Measurements from ENCODE around the gene CISD3. TPM values are rescaled to one million over a fixed set of nuclear protein-coding genes. Genes with fewer than 3 reads are reported as not detected.

CISD3 gene
- total and polyA plus RNA-seq, 3 experiments from 2014 or later, result 58.2 to 73.4 (median 59.6) TPM

DNA sequence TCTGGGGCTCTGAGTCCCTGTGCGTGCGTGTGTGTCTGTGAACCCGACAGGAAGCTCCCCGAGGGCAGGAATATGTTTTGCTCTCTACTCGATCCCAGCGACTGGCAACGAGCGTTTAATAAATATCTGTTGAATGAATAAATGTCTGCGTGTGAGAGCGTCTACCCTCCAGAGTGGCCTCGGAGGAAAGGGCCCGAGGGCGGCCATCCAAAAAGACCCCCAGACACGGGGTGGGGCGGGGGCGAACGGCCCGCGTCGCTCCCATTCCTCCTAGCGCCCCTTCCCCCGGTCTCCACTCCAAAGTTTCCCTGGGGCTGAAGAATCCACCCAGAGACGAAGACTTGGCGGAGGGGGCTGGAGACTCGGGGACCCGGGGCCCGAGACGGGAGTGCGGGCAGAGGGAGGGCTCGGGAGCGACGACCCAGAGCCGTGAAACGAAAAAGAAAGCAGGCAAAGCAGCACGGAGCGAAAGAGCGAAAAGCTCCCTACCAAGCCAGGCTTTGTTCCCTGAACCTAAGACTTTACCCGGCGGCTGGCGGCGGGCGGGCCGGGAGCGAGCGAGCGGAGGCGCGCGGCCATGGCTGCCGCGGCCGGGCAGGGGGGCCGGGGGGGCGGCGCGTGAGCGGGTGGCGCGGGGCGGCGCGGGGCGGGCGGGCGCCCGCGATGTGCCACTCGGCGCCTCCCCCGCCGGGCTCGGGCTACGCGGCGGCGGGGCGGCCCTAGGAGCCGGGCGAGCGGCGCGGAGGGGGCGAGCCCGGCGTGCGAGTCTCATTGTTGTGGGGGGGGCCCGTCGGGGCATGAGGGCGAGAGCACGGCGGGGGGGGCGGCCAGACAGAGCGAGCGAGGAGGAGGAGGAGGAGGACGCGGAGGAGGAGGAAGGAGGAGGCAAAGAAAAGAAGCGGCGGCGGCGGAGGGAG, 25.3 kb upstream of the CISD3 start, which contains the start of gene MLLT6:
MLLT6 (plus strand) TSS at position 668 of the 917 bp plus-strand sequence. CDS start 360 bp downstream, outside the sequence.
- Histone ChIP-seq H3K4me1 (ENCODE audit: insufficient read depth, low read length) (peaks cover 51% of the 10 kb centered on the region), H3K27me3 (ENCODE audit: insufficient read depth, low read length, poor library complexity, severe bottlenecking) (no peaks in the 10 kb centered on the region), H3K9me3 (ENCODE audit: low read length) (no peaks in the 10 kb centered on the region), H3K4me3 (ENCODE audit: low read length) (peak within 1 kb of the TSS; percentile 93), H3K27ac (ENCODE audit: low read depth, low read length) (peak within 1 kb of the TSS; percentile 90), H3K36me3 (ENCODE audit: insufficient read depth, low read length) (peaks cover 22% of the 10 kb centered on the region)
- CTCF ChIA-PET, result interaction anchor here (0.7 to 3.7 kb wide), 8 partner anchors 24 to 147 kb away, joined by 3 to 26 read pairs (median 4); partner anchors contain the start of gene CISD3
- H3K27ac Mint-ChIP-seq, result peak within 1 kb of the TSS; percentile 93 to 100 (median 98)
- POLR2A ChIA-PET, result interaction anchor here (0.6 to 3.6 kb wide), 9 partner anchors 11 to 94 kb away, joined by 3 to 56 read pairs (median 4); partner anchors contain the start of genes PIP4K2B and PSMB3
- H3K27me3 Mint-ChIP-seq, result no peaks in the 10 kb centered on the region
- H3K36me3 Mint-ChIP-seq, result peaks cover 0 to 58% (median 9%) of the 10 kb centered on the region in 3 donors
- H3K4me3 Mint-ChIP-seq, result peak within 1 kb of the TSS; percentile 93 to 99 (median 94)
- peak; percentile 74 to 88 (median 78) for DNase-seq
- no peaks in the 10 kb centered on the region for H3K9me3 Mint-ChIP-seq
- peaks cover 46 to 63% (median 57%) of the 10 kb centered on the region in 3 donors for H3K4me1 Mint-ChIP-seq

DNA sequence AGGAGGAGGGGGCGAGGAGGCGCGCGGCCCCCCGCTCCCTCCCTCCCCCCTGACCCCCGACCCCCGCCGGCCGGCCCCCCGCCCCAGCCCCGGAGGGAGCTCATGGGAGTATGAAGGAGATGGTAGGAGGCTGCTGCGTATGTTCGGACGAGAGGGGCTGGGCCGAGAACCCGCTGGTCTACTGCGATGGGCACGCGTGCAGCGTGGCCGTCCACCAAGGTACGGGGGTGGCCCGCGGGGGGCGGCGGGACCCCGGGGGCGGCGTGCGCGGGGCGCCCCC, 24.7 kb upstream of the CISD3 start:
- Histone ChIP-seq H3K4me3 (ENCODE audit: low read length) (peak overlapping the region; percentile 67), H3K4me1 (ENCODE audit: insufficient read depth, low read length) (peaks cover 57% of the 10 kb centered on the region), H3K36me3 (ENCODE audit: insufficient read depth, low read length) (peaks cover 28% of the 10 kb centered on the region), H3K9me3 (ENCODE audit: low read length) (no peaks in the 10 kb centered on the region), H3K27me3 (ENCODE audit: insufficient read depth, low read length, poor library complexity, severe bottlenecking) (no peaks in the 10 kb centered on the region), H3K27ac (ENCODE audit: low read depth, low read length) (peak overlapping the region; percentile 34)
- H3K36me3 Mint-ChIP-seq, result peaks cover 0 to 64% (median 12%) of the 10 kb centered on the region in 3 donors
- no peak for DNase-seq
- H3K27ac Mint-ChIP-seq, result peak overlapping the region in 2 of 8 donors; percentile 82 to 93
- peaks cover 51 to 64% (median 58%) of the 10 kb centered on the region in 3 donors for H3K4me1 Mint-ChIP-seq
- peak overlapping the region; percentile 60 to 99 (median 94) for H3K4me3 Mint-ChIP-seq
- no peaks in the 10 kb centered on the region for H3K9me3 Mint-ChIP-seq
- ChIA-PET CTCF (interaction anchor here (0.7 to 3.7 kb wide), 5 partner anchors 23 to 32 kb away, joined by 3 to 26 read pairs (median 4); partner anchors contain the start of gene CISD3), POLR2A (interaction anchor here (0.6 to 3.6 kb wide), 8 partner anchors 11 to 148 kb away, joined by 3 to 56 read pairs (median 4); partner anchors contain the start of genes PSMB3 and RPL23)
- no peaks in the 10 kb centered on the region for H3K27me3 Mint-ChIP-seq

DNA sequence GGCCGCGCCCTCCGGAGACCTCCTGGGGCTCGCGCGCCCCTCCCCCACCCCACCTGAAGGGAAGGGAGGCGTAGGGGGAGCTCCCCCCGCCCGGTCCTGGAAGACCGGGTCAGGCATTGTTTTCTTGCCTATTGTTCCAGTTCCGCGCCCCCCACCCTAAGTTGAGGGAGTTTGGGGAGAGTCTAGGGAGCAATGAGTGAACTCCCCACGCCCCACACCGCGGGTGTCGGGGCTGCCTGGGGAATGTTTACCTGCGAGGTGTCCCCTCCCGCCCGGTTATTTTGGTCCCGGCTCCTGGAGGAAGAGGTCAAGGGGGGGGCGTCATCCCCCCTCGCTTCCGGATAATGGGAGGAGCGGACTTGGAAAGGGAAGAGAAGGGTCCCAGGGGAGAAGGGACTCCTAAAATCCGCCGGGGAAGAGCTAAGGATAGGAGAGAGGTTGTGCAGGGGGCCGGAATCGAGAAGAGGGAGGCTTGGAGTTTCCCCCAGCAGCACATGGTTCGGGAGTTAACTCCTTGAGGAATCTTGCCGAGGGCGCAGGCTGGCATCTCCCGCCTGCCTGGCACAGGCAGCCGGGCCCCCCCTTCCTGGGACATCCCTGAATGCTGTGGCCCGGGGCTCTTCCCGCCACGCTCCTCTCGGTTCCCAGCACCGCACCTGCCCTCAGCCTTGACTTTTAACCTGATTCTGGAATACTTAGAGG, 24.2 kb upstream of the CISD3 start:
- Mint-ChIP-seq H3K36me3 (peaks cover 0 to 69% (median 12%) of the 10 kb centered on the region in 3 donors), H3K27me3 (no peaks in the 10 kb centered on the region), H3K4me3 (peak overlapping the region; percentile 93 to 99 (median 94)), H3K4me1 (peaks cover 55 to 66% (median 61%) of the 10 kb centered on the region in 3 donors), H3K27ac (peak overlapping the region; percentile 78 to 98 (median 92)), H3K9me3 (no peaks in the 10 kb centered on the region)
- Histone ChIP-seq H3K36me3 (ENCODE audit: insufficient read depth, low read length) (peaks cover 33% of the 10 kb centered on the region), H3K9me3 (ENCODE audit: low read length) (no peaks in the 10 kb centered on the region), H3K27me3 (ENCODE audit: insufficient read depth, low read length, poor library complexity, severe bottlenecking) (no peaks in the 10 kb centered on the region), H3K4me3 (ENCODE audit: low read length) (peak overlapping the region; percentile 67), H3K4me1 (ENCODE audit: insufficient read depth, low read length) (peaks cover 60% of the 10 kb centered on the region), H3K27ac (ENCODE audit: low read depth, low read length) (peak overlapping the region; percentile 34)
- ChIA-PET POLR2A (interaction anchor here (0.5 to 3.6 kb wide), 5 partner anchors 22 to 389 kb away, joined by 3 to 56 read pairs (median 6); partner anchors contain the start of gene RPL23), CTCF (interaction anchor here (0.9 to 3.7 kb wide), 6 partner anchors 23 to 148 kb away, joined by 3 to 26 read pairs (median 4); partner anchors contain the start of gene CISD3)
- peak in 3 of 5 donors; percentile 21 to 60 (median 41) for DNase-seq

- CTCF ChIA-PET, result interaction anchor here (0.8 to 3.7 kb wide), 8 partner anchors 9 to 163 kb away, joined by 3 to 26 read pairs (median 3); partner anchors contain the start of gene LASP1
- H3K4me3 Mint-ChIP-seq, result peak overlapping the region; percentile 93 to 99 (median 94)
- H3K27me3 Mint-ChIP-seq, result no peaks in the 10 kb centered on the region
- H3K27ac Mint-ChIP-seq, result peak overlapping the region; percentile 78 to 98 (median 92)
- H3K4me1 ChIP-seq (ENCODE audit: insufficient read depth, low read length), result peaks cover 56% of the 10 kb centered on the region
- H3K9me3 Mint-ChIP-seq, result no peaks in the 10 kb centered on the region
- no peaks in the 10 kb centered on the region for H3K27me3 ChIP-seq (ENCODE audit: insufficient read depth, low read length, poor library complexity, severe bottlenecking)
- peaks cover 0 to 73% (median 12%) of the 10 kb centered on the region in 3 donors for H3K36me3 Mint-ChIP-seq
- H3K4me3 ChIP-seq (ENCODE audit: low read length), result peak overlapping the region; percentile 67
- H3K9me3 ChIP-seq (ENCODE audit: low read length), result no peaks in the 10 kb centered on the region
- H3K36me3 ChIP-seq (ENCODE audit: insufficient read depth, low read length), result peaks cover 40% of the 10 kb centered on the region
- peak overlapping the region; percentile 34 for H3K27ac ChIP-seq (ENCODE audit: low read depth, low read length)
- POLR2A ChIA-PET, result interaction anchor here (0.6 to 3.6 kb wide), 9 partner anchors 10 to 162 kb away, joined by 3 to 56 read pairs (median 3); partner anchors contain the start of gene RPL23
- peaks cover 50 to 64% (median 54%) of the 10 kb centered on the region in 3 donors for H3K4me1 Mint-ChIP-seq
- DNase-seq, result peak in 4 of 5 donors; percentile 26 to 61 (median 43)
Observed at GRCh38 chr17:38706505-38707216, 23.5 kb upstream of the CISD3 start.

- peaks cover 0 to 76% (median 12%) of the 10 kb centered on the region in 3 donors for H3K36me3 Mint-ChIP-seq
- peaks cover 51 to 62% (median 52%) of the 10 kb centered on the region in 3 donors for H3K4me1 Mint-ChIP-seq
- no peak for DNase-seq
- H3K36me3 ChIP-seq (ENCODE audit: insufficient read depth, low read length), result peaks cover 51% of the 10 kb centered on the region
- ChIA-PET CTCF (interaction anchor here (1.0 to 3.7 kb wide), 5 partner anchors 8 to 45 kb away, joined by 3 to 26 read pairs (median 3); no protein-coding TSS in a partner anchor), POLR2A (interaction anchor here (0.5 to 1.3 kb wide), 6 partner anchors 9 to 27 kb away, joined by 3 to 8 read pairs (median 6); no protein-coding TSS in a partner anchor)
- H3K4me3 ChIP-seq (ENCODE audit: low read length), result peak overlapping the region; percentile 67
- H3K9me3 ChIP-seq (ENCODE audit: low read length), result no peaks in the 10 kb centered on the region
- peak overlapping the region; percentile 29 to 97 (median 91) for H3K27ac Mint-ChIP-seq
- H3K27me3 Mint-ChIP-seq, result no peaks in the 10 kb centered on the region
- H3K9me3 Mint-ChIP-seq, result no peaks in the 10 kb centered on the region
- peak overlapping the region; percentile 23 to 99 (median 94) for H3K4me3 Mint-ChIP-seq
- H3K27me3 ChIP-seq (ENCODE audit: insufficient read depth, low read length, poor library complexity, severe bottlenecking), result no peaks in the 10 kb centered on the region
- no peak overlapping the region for H3K27ac ChIP-seq (ENCODE audit: low read depth, low read length)
- H3K4me1 ChIP-seq (ENCODE audit: insufficient read depth, low read length), result peaks cover 52% of the 10 kb centered on the region
Observed at GRCh38 chr17:38707678-38708351, 22.3 kb upstream of the CISD3 start.

DNA sequence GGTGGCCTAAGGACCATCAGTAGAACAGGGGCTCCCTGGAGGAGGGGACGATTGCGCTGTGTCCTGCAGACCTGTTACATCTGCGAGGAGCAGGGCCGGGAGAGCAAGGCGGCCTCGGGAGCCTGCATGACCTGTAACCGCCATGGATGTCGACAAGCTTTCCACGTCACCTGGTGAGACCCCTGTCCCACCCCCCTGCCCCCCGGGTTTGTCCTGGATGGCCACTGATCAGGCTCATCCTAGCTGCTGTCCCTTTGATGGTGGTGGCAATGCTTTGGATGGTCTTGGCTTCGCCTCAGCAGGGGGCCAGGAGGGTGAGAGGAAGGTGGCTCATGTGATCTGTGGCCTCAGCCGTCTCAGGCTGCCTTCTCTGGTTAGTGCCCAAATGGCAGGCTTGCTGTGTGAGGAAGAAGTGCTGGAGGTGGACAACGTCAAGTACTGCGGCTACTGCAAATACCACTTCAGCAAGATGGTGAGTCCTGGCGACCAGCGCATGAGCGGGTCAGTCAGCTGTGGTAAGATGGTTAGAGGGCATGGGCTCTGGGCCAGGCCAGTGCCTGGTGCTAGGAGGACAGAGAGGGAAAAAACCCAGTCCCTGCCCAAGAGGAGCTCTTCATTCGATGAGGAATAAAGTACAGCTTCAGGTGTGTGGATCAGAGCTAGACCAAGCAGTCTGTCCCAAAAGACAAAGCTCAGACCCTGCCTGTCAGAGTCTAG, 20.9 kb upstream of the CISD3 start:
- POLR2A ChIA-PET, result no interaction called here
- no peaks in the 10 kb centered on the region for H3K27me3 Mint-ChIP-seq
- no peak for DNase-seq
- peak overlapping the region in 1 of 7 donors; percentile 19 for H3K4me3 Mint-ChIP-seq
- H3K27ac ChIP-seq (ENCODE audit: low read depth, low read length), result no peak overlapping the region
- no peak overlapping the region for H3K4me3 ChIP-seq (ENCODE audit: low read length)
- peaks cover 39 to 51% (median 42%) of the 10 kb centered on the region in 3 donors for H3K4me1 Mint-ChIP-seq
- H3K36me3 ChIP-seq (ENCODE audit: insufficient read depth, low read length), result peaks cover 66% of the 10 kb centered on the region
- no peaks in the 10 kb centered on the region for H3K27me3 ChIP-seq (ENCODE audit: insufficient read depth, low read length, poor library complexity, severe bottlenecking)
- no peaks in the 10 kb centered on the region for H3K9me3 Mint-ChIP-seq
- peak overlapping the region in 7 of 8 donors; percentile 55 to 89 (median 72) for H3K27ac Mint-ChIP-seq
- H3K4me1 ChIP-seq (ENCODE audit: insufficient read depth, low read length), result peaks cover 46% of the 10 kb centered on the region
- no peaks in the 10 kb centered on the region for H3K9me3 ChIP-seq (ENCODE audit: low read length)
- CTCF ChIA-PET, result interaction anchor here (0.8 to 1.9 kb wide), 2 partner anchors 9 to 31 kb away, joined by 3 to 5 read pairs; no protein-coding TSS in a partner anchor
- peaks cover 0 to 83% (median 12%) of the 10 kb centered on the region in 3 donors for H3K36me3 Mint-ChIP-seq
